CD8-positive, alpha-beta memory T cell (primary cell): ENCODE results near the gene EIF3L. TPM values are rescaled to one million over a fixed set of nuclear protein-coding genes. Genes with fewer than 3 reads are reported as not detected.

ENCODE experiments used
- CTCF ChIA-PET: fragments of 350-600 bp; sonication (Branson Sonifier 250); formaldehyde crosslinking; loops from one replicate; lab custom pipeline; 2021; ENCODE audit warnings: antibody characterized with exemption; lab: Charles Lee
- POLR2A ChIA-PET: fragments of 350-600 bp; sonication (Branson Sonifier 250); formaldehyde crosslinking; loops from one replicate; lab custom pipeline; 2021; ENCODE audit warnings: antibody characterized with exemption; lab: Charles Lee
- DNase-seq, 5 donors: peaks; one replicate each; pipeline versions ENCODE4 v3.0.0 to v3.0.0-alpha.2; 2020 to 2022; ENCODE audit warnings: mixed read lengths in 1 of 5
- H3K27ac ChIP-seq: one replicate; pipeline ENCODE4 v1.7.0; 2013; ENCODE audit warnings: low read depth, mild to moderate bottlenecking, low read length, moderate library complexity
- H3K27me3 ChIP-seq: 2 replicates; pipeline ENCODE4 v1.7.0; 2013; ENCODE audit warnings: low read length, mild to moderate bottlenecking; ENCODE audit not compliant: insufficient read depth, poor library complexity, severe bottlenecking
- H3K36me3 ChIP-seq: 2 replicates; pipeline ENCODE4 v1.7.0; 2013; ENCODE audit warnings: mild to moderate bottlenecking, low read length, moderate library complexity; ENCODE audit not compliant: insufficient read depth
- H3K4me1 ChIP-seq: 2 replicates; pipeline ENCODE4 v1.7.0; 2013; ENCODE audit warnings: mild to moderate bottlenecking, low read length, moderate library complexity; ENCODE audit not compliant: insufficient read depth
- H3K4me3 ChIP-seq: 2 replicates; pipeline ENCODE4 v1.7.0; 2013; ENCODE audit warnings: mild to moderate bottlenecking, low read length
- H3K9me3 ChIP-seq: 2 replicates; pipeline ENCODE4 v1.7.0; 2013; ENCODE audit warnings: mild to moderate bottlenecking, low read length
- H3K27ac Mint-ChIP-seq, 8 donors: one replicate each; pipeline ENCODE4 v1.8.0; 2020 to 2021; ENCODE audit warnings: mixed read lengths in 8 of 8, mild to moderate bottlenecking in 6 of 8, inconsistent platforms in 3 of 8, moderate library complexity in 3 of 8
- H3K27me3 Mint-ChIP-seq, 2 donors: one replicate each; pipeline ENCODE4 v1.8.0; 2020 to 2021; ENCODE audit warnings: mixed read lengths in 2 of 2, mild to moderate bottlenecking in 1 of 2, moderate library complexity in 1 of 2
- H3K36me3 Mint-ChIP-seq, 3 donors: one replicate each; pipeline ENCODE4 v1.8.0; 2020 to 2021; ENCODE audit warnings: mixed read lengths in 3 of 3, inconsistent platforms in 1 of 3, mild to moderate bottlenecking in 1 of 3
- H3K4me1 Mint-ChIP-seq, 3 donors: one replicate each; pipeline ENCODE4 v1.8.0; 2020 to 2021; ENCODE audit warnings: mixed read lengths in 3 of 3, inconsistent platforms in 1 of 3, mild to moderate bottlenecking in 1 of 3
- H3K4me3 Mint-ChIP-seq, 7 donors: one replicate each; pipeline ENCODE4 v1.8.0; 2020 to 2021; ENCODE audit warnings: mixed read lengths in 7 of 7, mild to moderate bottlenecking in 6 of 7, moderate library complexity in 4 of 7, inconsistent platforms in 2 of 7
- H3K9me3 Mint-ChIP-seq, 5 donors: one replicate each; pipeline ENCODE4 v1.8.0; 2020 to 2022; ENCODE audit warnings: mixed read lengths in 5 of 5, mild to moderate bottlenecking in 3 of 5, moderate library complexity in 2 of 5, inconsistent platforms in 1 of 5
- polyA plus RNA-seq: library from polyadenylated mRNA; unstranded; fragments of 300-500 nt; fragmentation: Illumina TruSeq; gene quantifications from one replicate; pipeline ENCODE4 v1.2.3, GENCODE V29; 2021
- total RNA-seq, 2 experiments: library from RNA; stranded (reverse); gene quantifications; one replicate each; pipeline ENCODE4 v1.2.3, GENCODE V29; 2021

Gene EIF3L
- total and polyA plus RNA-seq, 3 experiments from 2014 or later: 266 to 556 (median 549) TPM

- H3K27me3 Mint-ChIP-seq: peaks cover 40 to 47% of the 10 kb centered on the region in 2 donors
- ChIA-PET CTCF (no interaction called here), POLR2A (interaction anchor here (0.6 kb wide), 1 partner anchor 142 kb away, joined by 3 read pairs; no protein-coding TSS in a partner anchor)
- Histone ChIP-seq H3K4me3 (no peak overlapping the region), H3K27ac (no peak overlapping the region), H3K4me1 (peaks cover 16% of the 10 kb centered on the region), H3K36me3 (no peaks in the 10 kb centered on the region), H3K9me3 (no peaks in the 10 kb centered on the region), H3K27me3 (peaks cover 26% of the 10 kb centered on the region)
- H3K36me3 Mint-ChIP-seq: no peaks in the 10 kb centered on the region
- H3K27ac Mint-ChIP-seq: no peak overlapping the region
- H3K9me3 Mint-ChIP-seq: no peaks in the 10 kb centered on the region
- peaks cover 9 to 21% (median 14%) of the 10 kb centered on the region in 3 donors for H3K4me1 Mint-ChIP-seq
- DNase-seq: no peak
- H3K4me3 Mint-ChIP-seq: no peak overlapping the region
These were observed 37.4 kb upstream of the EIF3L start for GRCh38 chr22:37811867-37812266.

GRCh38 chr22:37812869-37813678 is 36.1 kb upstream of the EIF3L start:
- CTCF ChIA-PET: interaction anchor here (7.3 kb wide), 1 partner anchor 50 kb away, joined by 140 read pairs; no protein-coding TSS in a partner anchor
- peaks cover 14% of the 10 kb centered on the region for H3K4me1 ChIP-seq
- POLR2A ChIA-PET: no interaction called here
- H3K36me3 ChIP-seq: no peaks in the 10 kb centered on the region
- no peak overlapping the region for H3K4me3 ChIP-seq
- no peak for DNase-seq
- no peaks in the 10 kb centered on the region for H3K9me3 ChIP-seq
- Mint-ChIP-seq H3K27ac (no peak overlapping the region), H3K36me3 (no peaks in the 10 kb centered on the region), H3K4me3 (no peak overlapping the region), H3K27me3 (peaks cover 36 to 40% of the 10 kb centered on the region in 2 donors), H3K9me3 (no peaks in the 10 kb centered on the region), H3K4me1 (peaks cover 9 to 18% (median 12%) of the 10 kb centered on the region in 3 donors)
- H3K27me3 ChIP-seq: peaks cover 17% of the 10 kb centered on the region
- no peak overlapping the region for H3K27ac ChIP-seq

DNA sequence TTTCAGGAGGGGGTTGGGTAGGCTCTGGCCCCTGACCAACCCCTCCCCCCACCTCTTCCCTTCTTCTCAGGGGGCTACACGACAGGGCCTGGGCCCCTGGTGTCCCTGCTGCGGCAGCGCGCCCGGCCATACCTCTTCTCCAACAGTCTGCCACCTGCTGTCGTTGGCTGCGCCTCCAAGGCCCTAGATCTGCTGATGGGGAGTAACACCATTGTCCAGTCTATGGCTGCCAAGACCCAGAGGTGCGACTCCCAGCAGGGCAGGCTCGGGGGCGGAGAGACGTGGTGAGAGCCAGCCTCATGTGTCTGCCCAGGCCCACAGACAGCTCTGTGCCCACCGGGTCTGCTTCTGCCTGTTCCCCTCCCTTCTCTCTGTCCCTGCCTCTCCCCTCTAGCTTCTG is 33.6 kb upstream of the EIF3L start:
- CTCF ChIA-PET: interaction anchor here (1.3 to 7.3 kb wide), 2 partner anchors 8 to 47 kb away, joined by 7 to 140 read pairs; partner anchors contain the start of gene GCAT
- no peak for DNase-seq
- Histone ChIP-seq H3K4me3 (no peak overlapping the region), H3K4me1 (peaks cover 18% of the 10 kb centered on the region), H3K36me3 (no peaks in the 10 kb centered on the region), H3K27ac (no peak overlapping the region), H3K27me3 (no peaks in the 10 kb centered on the region), H3K9me3 (no peaks in the 10 kb centered on the region)
- no peak overlapping the region for H3K27ac Mint-ChIP-seq
- peaks cover 8 to 19% (median 15%) of the 10 kb centered on the region in 3 donors for H3K4me1 Mint-ChIP-seq
- H3K27me3 Mint-ChIP-seq: peaks cover 25 to 29% of the 10 kb centered on the region in 2 donors
- POLR2A ChIA-PET: no interaction called here
- H3K9me3 Mint-ChIP-seq: no peaks in the 10 kb centered on the region
- H3K4me3 Mint-ChIP-seq: no peak overlapping the region
- no peaks in the 10 kb centered on the region for H3K36me3 Mint-ChIP-seq

- H3K27ac Mint-ChIP-seq: no peak overlapping the region
- peak overlapping the region in 1 of 7 donors; percentile 36 for H3K4me3 Mint-ChIP-seq
- Histone ChIP-seq H3K9me3 (no peaks in the 10 kb centered on the region), H3K27me3 (no peaks in the 10 kb centered on the region), H3K36me3 (no peaks in the 10 kb centered on the region), H3K27ac (no peak overlapping the region), H3K4me1 (peaks cover 18% of the 10 kb centered on the region), H3K4me3 (no peak overlapping the region)
- H3K27me3 Mint-ChIP-seq: peaks cover 26 to 28% of the 10 kb centered on the region in 2 donors
- CTCF ChIA-PET: interaction anchor here (0.7 to 7.3 kb wide), 18 partner anchors 8 to 160 kb away, joined by 3 to 140 read pairs (median 6); partner anchors contain the start of genes ANKRD54, GCAT and MICALL1
- H3K4me1 Mint-ChIP-seq: peaks cover 8 to 19% (median 15%) of the 10 kb centered on the region in 3 donors
- POLR2A ChIA-PET: no interaction called here
- H3K9me3 Mint-ChIP-seq: no peaks in the 10 kb centered on the region
- no peak for DNase-seq
- H3K36me3 Mint-ChIP-seq: no peaks in the 10 kb centered on the region
These were observed 32.6 kb upstream of the EIF3L start for GRCh38 chr22:37816543-37817180.

DNA sequence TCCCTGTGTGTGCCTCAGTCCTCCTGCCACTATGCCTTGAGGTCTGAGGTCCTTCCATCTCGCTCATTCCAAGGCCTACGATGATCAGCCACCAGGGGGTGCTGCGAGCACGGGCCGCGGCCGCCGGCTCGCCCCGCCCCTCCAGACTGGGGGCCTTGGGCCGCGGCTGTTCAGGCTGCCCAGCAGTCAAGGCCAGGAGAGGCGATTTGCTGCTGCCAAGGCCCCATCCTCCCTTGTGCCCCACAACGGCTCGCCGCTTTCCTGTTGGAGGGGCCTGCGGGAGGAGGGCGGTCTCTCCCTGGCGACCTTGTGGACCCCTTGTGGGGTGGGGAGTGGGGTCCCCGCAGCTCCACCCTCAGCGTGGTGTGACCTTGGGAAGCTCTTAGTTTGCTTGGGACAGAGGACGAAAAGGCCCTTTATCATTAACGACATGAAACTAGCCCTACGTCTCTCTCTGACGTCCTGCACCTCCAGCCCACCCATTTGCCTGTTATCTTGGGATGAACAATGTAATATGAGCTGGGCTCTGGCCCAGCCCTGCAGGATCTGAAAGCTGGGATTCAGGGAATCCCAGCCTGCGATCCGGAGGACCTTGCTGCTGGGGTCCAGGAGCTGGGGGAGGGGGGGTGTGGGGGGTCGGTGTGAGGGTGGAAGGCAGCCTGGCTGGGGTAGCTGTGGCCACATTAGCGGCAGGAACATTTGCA is 31.4 kb upstream of the EIF3L start:
- POLR2A ChIA-PET: interaction anchor here (0.5 to 0.6 kb wide), 2 partner anchors 175 to 661 kb away, joined by 3 to 4 read pairs; no protein-coding TSS in a partner anchor
- H3K9me3 ChIP-seq: no peaks in the 10 kb centered on the region
- peaks cover 17 to 25% of the 10 kb centered on the region in 2 donors for H3K27me3 Mint-ChIP-seq

GRCh38 chr22:37818409-37819104 is 30.7 kb upstream of the EIF3L start:
- POLR2A ChIA-PET: interaction anchor here (0.5 to 0.6 kb wide), 2 partner anchors 44 to 175 kb away, joined by 4 read pairs; no protein-coding TSS in a partner anchor
- Mint-ChIP-seq H3K4me1 (peaks cover 8 to 19% (median 15%) of the 10 kb centered on the region in 3 donors), H3K27ac (no peak overlapping the region), H3K9me3 (no peaks in the 10 kb centered on the region), H3K4me3 (peak overlapping the region in 6 of 7 donors; percentile 56 to 73 (median 62)), H3K27me3 (peaks cover 17 to 23% of the 10 kb centered on the region in 2 donors), H3K36me3 (no peaks in the 10 kb centered on the region)
- no peak overlapping the region for H3K27ac ChIP-seq
- peak overlapping the region; percentile 55 for H3K4me3 ChIP-seq
- CTCF ChIA-PET: interaction anchor here (0.7 to 7.3 kb wide), 27 partner anchors 9 to 234 kb away, joined by 3 to 140 read pairs (median 5); partner anchors contain the start of genes ANKRD54, C22orf23, GCAT and POLR2F
- no peaks in the 10 kb centered on the region for H3K27me3 ChIP-seq
- DNase-seq: peak; percentile 50 to 74 (median 53)
- H3K36me3 ChIP-seq: no peaks in the 10 kb centered on the region
- peaks cover 18% of the 10 kb centered on the region for H3K4me1 ChIP-seq
- H3K9me3 ChIP-seq: no peaks in the 10 kb centered on the region

More for the DNA sequence above, 31.4 kb upstream of the EIF3L start:
- Histone ChIP-seq H3K27me3 (no peaks in the 10 kb centered on the region), H3K4me1 (peaks cover 18% of the 10 kb centered on the region), H3K4me3 (peak overlapping the region; percentile 55), H3K27ac (no peak overlapping the region), H3K36me3 (no peaks in the 10 kb centered on the region)
- peak; percentile 67 to 81 (median 74) for DNase-seq
- Mint-ChIP-seq H3K36me3 (no peaks in the 10 kb centered on the region), H3K4me1 (peaks cover 8 to 19% (median 15%) of the 10 kb centered on the region in 3 donors), H3K9me3 (no peaks in the 10 kb centered on the region), H3K4me3 (peak overlapping the region in 4 of 7 donors; percentile 29 to 59 (median 38)), H3K27ac (no peak overlapping the region)
- CTCF ChIA-PET: interaction anchor here (0.7 to 7.3 kb wide), 34 partner anchors 10 to 234 kb away, joined by 3 to 140 read pairs (median 4); partner anchors contain the start of genes ANKRD54, C22orf23, GCAT and MICALL1

GRCh38 chr22:37819105-37819433 is 30.1 kb upstream of the EIF3L start:
- H3K9me3 Mint-ChIP-seq: no peaks in the 10 kb centered on the region
- peak overlapping the region in 6 of 7 donors; percentile 41 to 83 (median 66) for H3K4me3 Mint-ChIP-seq
- Histone ChIP-seq H3K4me1 (peaks cover 18% of the 10 kb centered on the region), H3K9me3 (no peaks in the 10 kb centered on the region), H3K4me3 (no peak overlapping the region), H3K27ac (no peak overlapping the region), H3K36me3 (no peaks in the 10 kb centered on the region), H3K27me3 (no peaks in the 10 kb centered on the region)
- ChIA-PET POLR2A (interaction anchor here (0.5 kb wide), 1 partner anchor 44 kb away, joined by 4 read pairs; no protein-coding TSS in a partner anchor), CTCF (interaction anchor here (1.1 to 7.3 kb wide), 16 partner anchors 11 to 233 kb away, joined by 3 to 140 read pairs (median 5); partner anchors contain the start of genes ANKRD54 and GCAT)
- H3K36me3 Mint-ChIP-seq: no peaks in the 10 kb centered on the region
- H3K27me3 Mint-ChIP-seq: peaks cover 13 to 23% of the 10 kb centered on the region in 2 donors
- no peak for DNase-seq
- peaks cover 8 to 19% (median 15%) of the 10 kb centered on the region in 3 donors for H3K4me1 Mint-ChIP-seq
- no peak overlapping the region for H3K27ac Mint-ChIP-seq
